AG09319 (cell line): ENCODE measurements around the gene CTBP2.

ENCODE experiments used
- DNase-seq: peaks from one replicate; pipeline ENCODE4 v3.0.0-alpha.2; 2010; ENCODE audit warnings: low read depth; ENCODE audit errors: extremely low read depth
- CTCF ChIP-seq: IDR thresholded peaks from 2 replicates; pipeline ENCODE4 v1.5.1; 2011; ENCODE audit warnings: low read depth, mild to moderate bottlenecking, inconsistent platforms, low read length, moderate library complexity

CTBP2 gene

GRCh38 chr10:125026036-125026931, 134.1 kb downstream of the CTBP2 start:
- no peak for TF ChIP-seq CTCF
- DNase-seq: no peak

- TF ChIP-seq CTCF: no peak
- DNase-seq: no peak
Measured at GRCh38 chr10:125025341-125025740, 135.0 kb downstream of the CTBP2 start.

- DNase-seq: no peak
- TF ChIP-seq CTCF: no peak
Measured at GRCh38 chr10:125024497-125025234, 135.7 kb downstream of the CTBP2 start.

GRCh38 chr10:125023862-125024496, 136.4 kb downstream of the CTBP2 start:
- DNase-seq: no peak
- no peak for TF ChIP-seq CTCF

GRCh38 chr10:125023255-125023654, 137.1 kb downstream of the CTBP2 start:
- TF ChIP-seq CTCF: no peak
- no peak for DNase-seq

- TF ChIP-seq CTCF: no peak
- DNase-seq: no peak
Measured at GRCh38 chr10:125022671-125023070, 137.7 kb downstream of the CTBP2 start.
